NCI-H2196 treated with DMSO at 0.1 percent for 48 hours (cell line): ENCODE measurements around the gene HEBP1.
A peak's percentile ranks its signal among the peaks of the same experiment; 100 is the strongest.
"Not testable (repeated sequence)": the region's sequence is repeated elsewhere in the genome, so short reads cannot be mapped to it uniquely, and the experiment has no call there.

Experiments used
- DNase-seq: peaks from one replicate; lab custom pipeline; 2025; ENCODE audit not compliant: unreplicated experiment; lab: John Stamatoyannopoulos, UW

The HEBP1 gene

DNA sequence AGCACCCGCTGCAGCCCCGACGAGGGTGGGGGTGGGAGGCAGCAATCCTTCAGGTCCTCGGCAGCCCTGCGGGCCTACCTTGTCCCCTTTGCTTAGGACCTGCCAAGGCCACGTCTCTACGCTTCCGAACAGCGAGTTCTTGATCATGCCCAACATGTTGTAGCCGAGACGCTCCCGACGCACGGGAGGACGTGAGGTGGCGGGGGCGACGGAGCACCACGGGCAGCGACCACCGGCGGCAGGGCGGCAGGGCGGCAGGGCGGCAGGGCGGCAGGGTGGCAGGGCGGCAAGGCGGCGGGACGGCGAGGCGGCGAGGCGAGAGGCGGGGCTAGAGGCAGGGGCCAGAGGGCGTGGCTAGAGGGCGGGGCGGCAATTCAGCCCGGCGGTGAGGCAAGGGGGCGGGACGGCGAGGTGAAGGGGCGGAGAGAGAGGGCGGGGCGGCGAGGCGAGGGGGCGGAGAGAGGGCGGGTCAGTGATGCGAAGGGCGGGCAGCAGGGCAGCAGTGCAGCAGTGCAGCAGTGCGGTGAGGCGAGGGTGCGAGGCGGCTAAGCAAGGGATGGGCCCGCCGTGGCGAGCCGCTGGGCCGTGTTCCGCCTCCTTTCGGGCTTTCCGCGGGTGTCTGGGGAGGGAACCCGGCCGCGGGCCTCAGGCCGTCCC lies at the start of gene HEBP1:
Gene HEBP1, minus strand, starts transcription at position 307 of the 657 bp plus-strand sequence. Its CDS starts 151 bp downstream, at position 156.
- DNase-seq, result peak; percentile 62

- DNase-seq, result no peak
Observed at GRCh38 chr12:13049816-13050215, 49.8 kb upstream of the HEBP1 start.

DNA sequence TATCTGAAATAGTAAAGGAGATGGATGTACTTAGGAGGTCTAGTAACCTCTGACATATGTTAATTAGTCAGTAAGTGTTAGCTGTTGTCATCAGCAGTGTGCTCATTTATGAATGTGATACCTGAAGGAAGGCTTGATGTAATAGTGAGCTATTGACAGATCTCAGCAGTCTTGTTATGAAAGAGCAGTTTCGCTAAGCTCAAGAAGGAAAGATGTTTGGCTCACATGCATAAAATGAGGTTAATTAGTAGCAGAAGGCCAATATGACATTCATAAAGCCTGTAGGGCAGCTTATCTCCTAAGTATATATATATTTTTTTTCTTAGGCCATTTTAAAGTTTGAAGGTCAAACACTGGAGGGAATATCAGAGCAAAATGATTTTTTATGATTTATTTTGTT lies 46.9 kb upstream of the HEBP1 start:
- DNase-seq, result no peak

GRCh38 chr12:13045816-13046215 lies 45.8 kb upstream of the HEBP1 start:
- DNase-seq, result no peak

DNA sequence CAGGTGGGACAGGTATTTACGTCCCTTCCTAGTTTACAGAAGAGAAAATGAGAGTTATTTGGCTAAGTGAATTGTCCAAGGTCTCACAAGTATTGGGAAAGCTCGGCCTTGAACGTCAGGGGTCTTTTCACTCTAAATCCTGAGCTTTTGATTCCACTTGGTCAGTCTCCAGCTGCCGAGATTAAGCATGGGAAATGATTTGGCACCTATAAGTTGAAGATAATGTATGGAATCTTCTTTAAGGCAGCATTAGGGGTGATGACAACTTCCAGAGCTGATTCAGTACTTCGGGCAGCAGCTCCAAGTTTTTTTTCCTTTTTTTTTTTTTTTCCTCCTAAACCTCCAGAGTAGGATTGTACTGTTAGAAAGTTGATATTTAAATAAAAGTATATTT lies 44.8 kb upstream of the HEBP1 start:
- DNase-seq, result no peak

- no peak for DNase-seq
Observed at GRCh38 chr12:13044002-13044905, 44.2 kb upstream of the HEBP1 start, which contains the start of gene FAM234B. FAM234B (plus strand) TSS chr12:13044381; CDS start chr12:13044404, 23 bp downstream.

- DNase-seq, result no peak
Observed at GRCh38 chr12:13042666-13043230, 42.7 kb upstream of the HEBP1 start.

DNA sequence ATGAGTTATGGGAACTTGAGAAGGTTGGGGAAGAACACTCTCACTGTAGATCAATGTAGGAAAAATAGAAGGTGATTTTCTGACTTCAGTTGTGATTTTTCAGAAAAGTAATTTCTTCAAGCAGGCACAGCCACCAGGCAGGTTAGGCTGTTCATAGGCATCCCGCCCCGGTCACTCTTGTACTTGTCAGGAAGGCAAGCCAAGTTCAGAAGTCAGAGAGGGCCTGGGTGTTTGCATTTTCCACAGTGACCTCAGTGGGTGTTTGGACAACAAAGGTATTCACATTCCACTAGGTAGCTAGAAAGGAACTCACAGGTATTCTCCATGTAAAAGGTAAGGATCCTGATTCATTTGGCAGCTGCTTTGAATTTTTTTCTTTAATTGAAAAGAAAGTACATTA lies 41.2 kb upstream of the HEBP1 start:
- DNase-seq, result no peak

GRCh38 chr12:13039328-13039956 lies 39.4 kb upstream of the HEBP1 start:
- no peak for DNase-seq

DNA sequence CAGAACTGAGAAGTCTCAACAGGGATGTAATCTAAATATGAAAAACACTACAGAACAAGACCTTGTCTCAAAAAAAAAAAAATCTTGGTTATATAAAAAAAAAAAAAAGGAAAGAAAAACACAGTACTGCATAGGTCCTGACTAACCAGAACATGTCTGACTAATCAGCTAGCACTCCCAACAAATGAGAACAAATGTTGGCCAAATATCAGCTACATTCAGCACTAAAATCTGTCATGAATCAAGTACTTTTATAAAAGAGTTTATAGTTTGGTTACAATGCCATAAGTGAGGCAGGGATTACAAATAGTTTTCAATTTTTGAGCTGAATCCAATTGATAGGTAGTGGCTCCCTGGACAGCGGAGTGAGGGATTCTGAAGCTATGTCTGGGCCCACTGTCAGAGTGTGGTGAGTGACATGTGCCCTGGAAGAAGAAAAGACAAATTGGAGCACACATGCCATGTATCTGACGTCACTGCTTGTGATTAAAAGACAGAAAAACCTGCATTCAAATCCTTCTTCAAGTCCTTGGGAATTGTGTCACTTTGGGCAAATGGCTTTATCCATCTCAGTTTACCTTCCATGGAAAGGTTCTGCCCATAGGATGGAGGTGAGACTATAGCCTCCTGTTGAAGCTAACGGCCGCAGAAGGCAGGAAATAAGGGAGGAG lies 38.6 kb upstream of the HEBP1 start:
- no peak for DNase-seq

DNA sequence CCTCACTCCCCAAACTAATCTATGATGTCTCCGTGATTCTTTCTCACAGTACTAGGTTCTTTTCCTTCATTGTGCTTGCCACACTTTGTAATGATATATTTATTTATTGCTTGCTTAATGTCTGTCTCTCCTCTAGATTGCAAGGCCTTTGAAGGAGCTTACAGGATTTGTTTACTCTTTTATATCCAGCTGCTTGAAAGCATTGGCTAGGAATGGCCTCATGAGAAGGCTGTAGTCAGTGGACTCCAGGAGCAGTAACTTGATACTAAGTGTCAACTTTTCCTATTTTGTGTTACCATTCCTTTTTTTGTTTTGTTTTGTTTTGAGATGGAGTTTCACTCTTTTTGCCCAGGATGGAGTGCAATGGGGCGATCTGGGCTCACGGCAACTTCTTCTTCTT lies 36.8 kb upstream of the HEBP1 start:
- DNase-seq, result no peak

- not testable (repeated sequence) for DNase-seq
Observed at GRCh38 chr12:13035335-13035734, 35.3 kb upstream of the HEBP1 start.

GRCh38 chr12:13033476-13033875 lies 33.4 kb upstream of the HEBP1 start:
- no peak for DNase-seq

DNA sequence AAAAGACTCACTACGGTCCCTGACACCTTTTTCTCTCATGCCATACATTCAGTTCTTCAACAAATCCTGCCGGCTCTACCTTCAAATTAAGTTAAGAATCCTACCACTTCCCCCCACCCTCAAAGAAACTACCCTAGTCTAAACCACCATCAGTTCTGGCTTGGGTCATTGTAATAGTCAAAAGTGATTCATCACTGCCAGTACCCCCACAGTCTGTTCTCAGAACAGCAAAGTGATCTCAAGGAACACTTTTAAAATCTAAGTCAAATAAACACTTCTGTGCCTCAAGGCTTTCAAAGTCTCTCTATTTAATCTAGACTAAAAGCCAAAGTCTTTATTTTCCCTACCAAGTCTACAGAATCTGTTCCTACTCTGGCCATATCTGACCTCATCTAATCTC lies 32.1 kb upstream of the HEBP1 start:
- DNase-seq, result no peak

DNA sequence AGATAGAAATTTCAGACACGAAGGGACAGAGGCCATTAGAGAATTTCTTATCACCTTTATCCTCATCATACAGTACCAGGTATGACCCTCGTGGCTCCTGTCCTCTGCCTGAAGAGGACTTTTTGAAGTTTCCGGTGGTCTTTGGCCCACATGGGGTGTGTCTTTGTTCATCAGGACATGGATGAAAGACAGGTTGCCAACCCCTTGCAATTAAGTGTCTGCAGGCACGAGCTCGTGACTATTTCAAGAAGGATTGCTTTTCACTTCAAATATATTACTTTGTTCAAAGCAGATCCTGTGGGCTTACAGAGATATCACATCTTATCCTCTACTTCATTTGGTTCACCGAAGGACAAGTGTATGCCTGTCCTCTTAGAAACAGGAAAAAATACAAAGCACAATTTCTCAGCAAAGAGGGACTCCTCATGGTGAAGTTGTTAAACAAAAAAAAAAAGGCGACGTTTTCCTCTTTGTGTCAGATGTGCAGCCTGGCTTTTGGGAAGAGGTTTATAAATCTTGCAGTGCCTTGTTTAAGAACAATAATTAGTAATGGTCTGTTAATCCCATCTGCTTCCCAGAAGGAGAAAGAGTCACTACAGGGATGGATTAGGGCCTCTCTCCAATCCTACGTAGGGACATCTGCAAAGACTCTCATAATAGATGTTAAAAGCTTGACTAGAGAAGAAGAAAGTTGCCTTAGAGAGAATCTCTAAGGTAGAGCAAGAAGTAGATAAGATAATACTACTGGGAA lies 30.7 kb upstream of the HEBP1 start:
- DNase-seq, result no peak

- DNase-seq, result no peak
Observed at GRCh38 chr12:13028825-13029570, 28.9 kb upstream of the HEBP1 start.

- DNase-seq, result no peak
Observed at GRCh38 chr12:13027508-13027907, 27.4 kb upstream of the HEBP1 start.

- no peak for DNase-seq
Observed at GRCh38 chr12:13027032-13027431, 27.0 kb upstream of the HEBP1 start.

DNA sequence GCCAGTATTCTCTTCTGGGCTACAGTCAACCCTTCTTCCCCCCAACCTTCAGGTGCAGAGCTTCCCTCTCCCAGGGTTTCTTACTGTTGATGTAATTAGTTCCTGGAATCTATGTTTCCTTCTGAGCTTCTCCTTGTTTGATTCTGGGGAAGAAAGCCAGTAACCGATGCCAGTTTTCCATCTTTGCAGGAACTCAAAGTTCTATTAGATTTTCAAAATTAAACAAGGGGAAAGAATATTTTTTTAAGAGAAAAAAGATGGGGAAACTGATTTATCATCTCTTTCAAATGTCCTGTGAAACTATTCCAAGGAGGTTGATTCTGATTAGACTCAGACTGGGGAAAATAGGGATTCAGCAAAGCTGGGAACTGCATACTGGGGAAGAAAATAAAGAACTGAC lies 26.2 kb upstream of the HEBP1 start:
- no peak for DNase-seq

DNA sequence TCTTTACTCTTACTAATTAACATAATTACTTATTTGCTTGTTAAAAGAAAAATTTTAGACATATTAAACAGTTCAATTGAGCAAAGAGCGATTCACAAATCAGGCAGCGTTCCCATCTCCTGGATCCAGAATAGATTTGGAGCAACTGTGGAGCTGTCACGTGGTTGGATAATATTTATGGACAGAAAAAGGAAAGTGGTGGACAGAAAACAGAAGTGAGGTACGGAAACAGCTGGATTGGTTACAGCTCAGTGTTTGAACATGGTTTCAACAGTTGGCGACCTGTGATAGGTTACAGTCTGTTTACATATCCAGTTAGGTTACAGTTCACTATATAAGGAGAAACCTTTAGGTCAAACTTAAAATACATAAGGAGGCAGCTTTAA lies 24.5 kb upstream of the HEBP1 start:
- DNase-seq, result no peak
